ENCODE data around the gene TBC1D22A. TPM values are rescaled to one million over a fixed set of nuclear protein-coding genes. Genes with fewer than 3 reads are reported as not detected.

Gene TBC1D22A
- total RNA-seq, 1 experiment from 2014 or later, result 32.6 TPM

- no TSS peak for BruUV-seq (replicated peaks)
These were observed 386.7 kb downstream of the TBC1D22A start for GRCh38 chr22:47148956-47149728.

GRCh38 chr22:47149976-47150375, 387.5 kb downstream of the TBC1D22A start:
- DNase-seq, result no peak
- Histone ChIP-seq H3K36me3 (ENCODE audit: control insufficient read depth, insufficient read depth, low read length) (no peaks in the 10 kb centered on the region), H3K27me3 (replicated peaks; ENCODE audit: control insufficient read depth, insufficient read depth, low read length) (no peaks in the 10 kb centered on the region), H3K4me1 (no peaks in the 10 kb centered on the region), H3K9me3 (no peaks in the 10 kb centered on the region), H3K4me3 (ENCODE audit: low read depth, low read length) (no peak overlapping the region)
- Mint-ChIP-seq H3K27me3 (ENCODE audit: insufficient read depth, unreplicated experiment) (no peaks in the 10 kb centered on the region), H3K9me3 (ENCODE audit: unreplicated experiment) (no peaks in the 10 kb centered on the region), H3K36me3 (ENCODE audit: insufficient read depth, unreplicated experiment) (peaks cover 5% of the 10 kb centered on the region), H3K4me1 (ENCODE audit: low read depth, unreplicated experiment) (no peaks in the 10 kb centered on the region), H3K4me3 (ENCODE audit: unreplicated experiment) (no peak overlapping the region), H3K27ac (ENCODE audit: unreplicated experiment) (no peak overlapping the region)
- intact Hi-C loops (cut with micrococcal nuclease; ENCODE audit: unreplicated experiment), result no loop called here
- no peak for TF ChIP-seq CTCF (IDR thresholded peaks at IDR 0.05; ENCODE audit: insufficient read depth in 1 of 2, low read depth in 1 of 2, low read length in 1 of 2, severe bottlenecking in 1 of 2, unreplicated experiment in 1 of 2)
- ChIA-PET POLR2A (no interaction called here), CTCF (no interaction called here)
- BruUV-seq (replicated peaks), result no TSS peak

More at GRCh38 chr22:47148956-47149728, 386.7 kb downstream of the TBC1D22A start:
- CTCF ChIA-PET, result no interaction called here
- Mint-ChIP-seq H3K27ac (ENCODE audit: unreplicated experiment) (no peak overlapping the region), H3K27me3 (ENCODE audit: insufficient read depth, unreplicated experiment) (no peaks in the 10 kb centered on the region), H3K4me3 (ENCODE audit: unreplicated experiment) (no peak overlapping the region), H3K4me1 (ENCODE audit: low read depth, unreplicated experiment) (no peaks in the 10 kb centered on the region), H3K9me3 (ENCODE audit: unreplicated experiment) (no peaks in the 10 kb centered on the region), H3K36me3 (ENCODE audit: insufficient read depth, unreplicated experiment) (peaks cover 5% of the 10 kb centered on the region)
- POLR2A ChIA-PET, result no interaction called here
- no peak for TF ChIP-seq CTCF (IDR thresholded peaks at IDR 0.05; ENCODE audit: insufficient read depth in 1 of 2, low read depth in 1 of 2, low read length in 1 of 2, severe bottlenecking in 1 of 2, unreplicated experiment in 1 of 2)
- H3K4me1 ChIP-seq, result no peaks in the 10 kb centered on the region
- H3K27me3 ChIP-seq (replicated peaks; ENCODE audit: control insufficient read depth, insufficient read depth, low read length), result no peaks in the 10 kb centered on the region
- intact Hi-C loops (cut with micrococcal nuclease; ENCODE audit: unreplicated experiment), result no loop called here
- no peak overlapping the region for H3K4me3 ChIP-seq (ENCODE audit: low read depth, low read length)
- no peaks in the 10 kb centered on the region for H3K36me3 ChIP-seq (ENCODE audit: control insufficient read depth, insufficient read depth, low read length)
- no peaks in the 10 kb centered on the region for H3K9me3 ChIP-seq
- DNase-seq, result no peak

- H3K4me3 ChIP-seq (ENCODE audit: low read depth, low read length), result no peak overlapping the region
- Mint-ChIP-seq H3K27me3 (ENCODE audit: insufficient read depth, unreplicated experiment) (no peaks in the 10 kb centered on the region), H3K4me3 (ENCODE audit: unreplicated experiment) (no peak overlapping the region), H3K9me3 (ENCODE audit: unreplicated experiment) (no peaks in the 10 kb centered on the region), H3K27ac (ENCODE audit: unreplicated experiment) (no peak overlapping the region), H3K4me1 (ENCODE audit: low read depth, unreplicated experiment) (no peaks in the 10 kb centered on the region), H3K36me3 (ENCODE audit: insufficient read depth, unreplicated experiment) (peaks cover 5% of the 10 kb centered on the region)
- ChIA-PET POLR2A (no interaction called here), CTCF (no interaction called here)
- no peaks in the 10 kb centered on the region for H3K4me1 ChIP-seq
- BruUV-seq (replicated peaks), result no TSS peak
- no peaks in the 10 kb centered on the region for H3K36me3 ChIP-seq (ENCODE audit: control insufficient read depth, insufficient read depth, low read length)
- TF ChIP-seq CTCF (IDR thresholded peaks at IDR 0.05; ENCODE audit: insufficient read depth in 1 of 2, low read depth in 1 of 2, low read length in 1 of 2, severe bottlenecking in 1 of 2, unreplicated experiment in 1 of 2), result no peak
- H3K27me3 ChIP-seq (replicated peaks; ENCODE audit: control insufficient read depth, insufficient read depth, low read length), result no peaks in the 10 kb centered on the region
- no peak for DNase-seq
- no peaks in the 10 kb centered on the region for H3K9me3 ChIP-seq
- intact Hi-C loops (cut with micrococcal nuclease; ENCODE audit: unreplicated experiment), result no loop called here
These were observed 388.0 kb downstream of the TBC1D22A start for GRCh38 chr22:47150426-47150825.
